Stimulated activated CD4-positive, alpha-beta T cell treated with anti-CD3 and anti-CD28 coated beads, Interleukin-4, amount 100 ng/mL, for 48 hours (primary cell): ENCODE results near the gene VEZT.
A peak's percentile ranks its signal among the peaks of the same experiment; 100 is the strongest.

Experiments
- DNase-seq, 2 donors: peaks; one replicate each; pipeline ENCODE4 v3.0.0-alpha.2; 2020; ENCODE audit warnings: low read depth in 2 of 2

The VEZT gene

GRCh38 chr12:95198914-95199313, 18.7 kb upstream of the VEZT start:
- DNase-seq: no peak

DNA sequence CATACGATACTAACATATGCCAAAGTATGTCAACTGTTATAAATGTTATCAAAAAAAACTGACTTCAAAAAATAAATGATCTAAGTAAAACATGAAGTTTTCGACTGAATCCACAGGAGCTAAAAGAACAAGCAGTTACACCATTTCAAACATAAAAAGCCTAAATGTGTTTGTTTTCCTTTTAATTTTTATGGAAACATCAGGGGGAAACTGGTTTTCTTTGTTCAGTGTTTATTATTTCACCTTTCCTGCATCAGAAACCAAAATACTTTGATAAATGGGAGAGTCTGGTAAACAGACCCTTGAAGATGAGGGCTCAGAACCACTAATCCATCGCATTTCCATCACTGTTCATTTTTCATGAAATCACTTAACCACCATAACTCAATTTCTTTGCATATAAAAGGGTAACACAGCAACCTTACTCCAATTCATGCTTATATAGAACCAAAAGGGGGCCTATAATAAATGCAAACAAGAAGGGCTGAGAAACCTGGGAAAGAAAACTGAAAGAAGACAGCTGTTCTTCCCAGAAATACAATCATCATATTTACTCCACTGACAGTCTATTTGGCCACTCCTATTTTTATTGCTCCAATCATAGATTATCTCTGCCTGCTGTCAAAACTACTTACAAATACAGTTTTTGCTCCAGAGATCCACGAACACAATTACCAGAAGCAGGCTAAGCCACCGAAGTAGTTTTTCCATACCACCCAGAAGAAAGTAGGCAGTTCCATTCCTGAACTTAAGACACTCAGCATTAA, 17.3 kb upstream of the VEZT start:
- no peak for DNase-seq

DNA sequence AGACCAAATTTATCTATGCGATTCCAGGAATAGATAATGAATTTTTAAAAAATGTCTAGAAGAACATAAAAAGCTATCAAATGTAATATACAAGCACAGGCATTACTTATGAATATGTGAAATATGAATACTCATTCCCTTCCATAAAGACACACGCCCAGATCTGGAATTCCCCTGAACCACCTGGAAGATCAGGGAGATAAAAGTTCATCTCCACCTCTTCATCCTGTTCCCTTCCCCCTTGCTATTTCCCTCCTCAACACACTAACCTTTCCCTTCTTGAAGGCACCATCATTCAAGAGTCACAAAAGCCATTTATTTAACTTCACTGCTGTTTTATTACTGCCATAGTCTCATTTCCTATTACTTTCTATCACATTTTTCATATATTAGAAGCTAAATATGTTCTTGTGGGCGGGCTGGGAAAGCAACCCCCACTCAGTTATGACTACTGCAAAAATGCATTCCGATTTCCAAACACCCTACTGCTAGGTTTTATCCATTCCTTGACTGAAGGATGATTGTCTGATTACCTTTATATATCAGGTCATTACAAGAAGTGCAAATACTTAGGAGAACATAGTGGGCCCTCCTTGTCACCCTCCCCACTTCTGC, 16.4 kb upstream of the VEZT start:
- no peak for DNase-seq

GRCh38 chr12:95202691-95203486, 14.7 kb upstream of the VEZT start:
- no peak for DNase-seq

GRCh38 chr12:95203487-95204030, 14.0 kb upstream of the VEZT start:
- no peak for DNase-seq

DNA sequence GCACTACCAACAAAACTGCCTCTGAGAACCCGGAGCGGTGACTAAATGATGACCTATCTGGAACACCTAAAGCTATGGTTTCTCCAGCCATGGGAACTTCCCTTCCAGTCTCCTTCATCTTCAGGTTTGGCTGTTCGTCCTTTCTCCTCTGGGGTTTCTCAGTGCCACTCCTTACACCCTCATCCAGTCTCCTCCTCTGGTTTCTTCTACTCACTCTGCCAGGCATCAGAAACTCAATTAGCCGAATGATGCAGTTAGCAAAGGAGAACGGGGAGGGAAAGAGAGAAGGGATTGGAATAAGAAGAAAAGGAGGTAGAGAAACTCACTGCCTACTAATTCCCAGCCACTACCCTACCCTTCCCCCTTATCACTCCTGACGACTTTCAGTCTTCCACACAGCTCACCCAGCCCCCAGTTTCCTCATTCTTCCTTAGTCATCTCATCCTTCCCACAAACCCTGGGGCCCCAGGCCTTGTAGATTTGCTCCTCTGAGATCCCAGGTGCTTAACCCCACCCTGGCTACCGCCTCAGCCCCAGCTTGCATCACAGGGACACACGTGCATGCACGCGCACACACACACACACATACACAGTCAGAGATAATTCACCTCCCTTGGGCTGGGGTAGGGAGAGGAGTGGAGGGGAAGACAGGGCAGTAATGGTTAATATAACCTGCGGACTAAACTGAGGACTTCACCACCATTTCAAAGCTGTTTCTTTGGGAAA, 13.3 kb upstream of the VEZT start:
- no peak for DNase-seq

DNA sequence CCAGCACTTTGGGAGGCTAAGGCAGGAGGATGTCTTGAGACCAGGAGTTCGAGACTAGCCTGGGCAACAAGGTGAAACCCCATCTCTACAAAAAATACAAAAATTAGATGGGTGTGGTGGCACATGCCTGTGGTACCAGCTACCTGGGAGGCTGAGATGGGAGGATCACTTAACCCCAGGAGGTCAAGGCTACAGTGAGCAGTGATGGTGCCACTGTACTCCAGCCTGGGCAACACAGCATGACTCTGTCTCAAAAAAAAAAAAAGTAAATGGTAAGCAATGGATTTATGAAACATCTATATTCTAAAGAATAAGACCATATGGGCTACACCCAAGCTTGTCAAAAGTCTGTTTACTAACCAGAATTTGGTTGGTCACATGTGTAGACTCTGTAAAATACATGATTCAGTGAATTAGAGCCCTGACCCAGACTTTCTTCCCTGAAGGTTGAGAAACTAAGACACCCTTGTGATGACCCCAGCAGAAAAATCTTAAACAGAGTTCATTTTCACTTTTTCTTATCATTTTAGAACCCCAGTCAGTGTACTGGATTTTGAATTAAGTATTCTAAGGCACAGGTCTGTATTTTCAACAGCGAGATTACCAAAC, 12.5 kb upstream of the VEZT start:
- no peak for DNase-seq

DNA sequence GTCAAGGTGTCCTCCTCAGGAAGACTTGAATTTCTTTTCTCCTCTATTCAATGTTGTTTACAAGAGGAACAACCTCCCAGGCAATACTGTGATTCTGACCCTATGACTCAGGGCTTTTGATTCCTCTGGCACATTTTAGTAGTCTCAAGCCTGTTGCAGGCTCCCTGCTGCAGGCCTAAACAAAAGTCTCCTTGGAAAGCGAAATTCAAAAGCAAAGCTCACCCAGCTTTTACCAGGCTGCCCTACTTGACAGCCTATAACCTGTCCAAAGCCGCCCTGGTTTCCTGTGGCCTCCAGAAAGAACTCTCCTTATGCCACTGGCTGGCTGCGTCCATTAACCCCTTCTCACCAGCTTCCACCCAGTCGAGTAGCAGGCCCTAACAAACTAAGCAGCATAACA, 11.9 kb upstream of the VEZT start:
- no peak for DNase-seq

GRCh38 chr12:95206916-95207315, 10.7 kb upstream of the VEZT start:
- DNase-seq: no peak

- DNase-seq: no peak
Measured at GRCh38 chr12:95207407-95207806, 10.2 kb upstream of the VEZT start.

- no peak for DNase-seq
Measured at GRCh38 chr12:95208678-95209077, 8.9 kb upstream of the VEZT start.

GRCh38 chr12:95212586-95212985, 5.0 kb upstream of the VEZT start:
- no peak for DNase-seq

DNA sequence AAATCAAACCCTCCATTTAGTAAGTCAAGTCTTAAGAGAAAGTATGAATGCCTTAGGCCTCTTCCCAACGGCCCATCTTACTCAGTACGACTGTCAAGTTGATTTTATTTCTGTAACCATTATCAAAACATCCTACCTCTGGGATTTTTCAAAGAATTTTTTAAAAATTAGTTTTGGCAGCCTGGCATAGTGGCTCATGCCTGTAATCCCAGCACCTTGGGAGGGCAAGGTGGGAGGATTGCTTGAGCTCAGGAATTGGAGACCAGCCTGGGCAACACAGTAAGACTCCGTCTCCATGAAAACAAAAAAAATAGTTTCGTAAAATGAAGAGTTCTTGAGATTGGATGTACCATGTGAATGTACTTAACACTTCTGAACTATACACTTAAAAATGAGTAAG, 4.5 kb upstream of the VEZT start:
- no peak for DNase-seq

- no peak for DNase-seq
Measured at GRCh38 chr12:95213928-95214327, 3.7 kb upstream of the VEZT start.

DNA sequence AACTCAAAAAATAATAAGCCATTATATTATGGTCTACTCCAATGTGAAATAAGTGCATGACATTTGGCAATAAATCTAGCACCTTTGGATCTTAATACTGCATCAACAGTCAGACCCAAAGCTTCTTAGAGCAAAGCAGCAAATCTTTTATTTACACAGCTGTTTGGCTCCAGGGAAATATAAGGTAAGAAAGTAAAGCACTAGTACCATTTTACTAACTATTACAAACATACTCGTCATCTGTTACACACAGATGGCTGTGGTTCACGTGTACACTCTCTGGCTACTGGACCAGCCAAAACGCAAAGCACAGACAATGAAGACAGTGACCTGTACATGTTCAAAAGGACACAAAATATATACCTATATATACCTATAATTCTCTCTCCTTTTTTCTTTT, 3.1 kb upstream of the VEZT start:
- no peak for DNase-seq

- no peak for DNase-seq
Measured at GRCh38 chr12:95215949-95216348, 1.7 kb upstream of the VEZT start.

- DNase-seq: peak in 1 of 2 donors; percentile 18
Measured at GRCh38 chr12:95216711-95217376, 763 bp upstream of the VEZT start.

- peak; percentile 20 to 44 for DNase-seq
Measured at GRCh38 chr12:95218150-95219133, 835 bp downstream of the VEZT start.

DNA sequence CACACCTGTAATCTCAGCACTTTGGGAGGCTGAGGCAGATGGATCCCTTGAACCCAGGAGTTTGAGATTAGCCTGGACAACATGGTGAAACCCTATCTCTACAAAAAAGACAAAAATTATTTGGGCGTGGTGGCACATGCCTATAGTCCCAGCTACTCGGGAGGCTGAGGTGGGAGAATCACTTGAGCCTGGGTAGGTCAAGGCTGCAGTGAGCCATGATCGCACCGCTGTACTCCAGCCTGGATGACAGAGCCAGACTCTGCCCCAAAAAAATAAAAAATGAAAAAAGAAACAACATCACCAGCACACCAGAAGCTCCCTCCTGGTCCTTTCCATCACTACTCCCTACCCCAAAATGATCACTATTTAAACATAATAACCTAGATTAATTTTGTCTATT, 2.6 kb downstream of the VEZT start:
- no peak for DNase-seq

GRCh38 chr12:95220726-95221125, 3.1 kb downstream of the VEZT start:
- no peak for DNase-seq
